GM19023 (cell line): ENCODE measurements around the gene PPP1R36.
"Not testable (repeated sequence)": the region's sequence is repeated elsewhere in the genome, so short reads cannot be mapped to it uniquely, and the experiment has no call there.

ENCODE experiments used
- ATAC-seq: cut with Tn5 transposase; IDR thresholded peaks from one replicate; pipeline ENCODE4 v1.9.1; 2021; ENCODE audit warnings: mild to moderate bottlenecking, moderate library complexity; ENCODE audit not compliant: unreplicated experiment

Gene PPP1R36

DNA sequence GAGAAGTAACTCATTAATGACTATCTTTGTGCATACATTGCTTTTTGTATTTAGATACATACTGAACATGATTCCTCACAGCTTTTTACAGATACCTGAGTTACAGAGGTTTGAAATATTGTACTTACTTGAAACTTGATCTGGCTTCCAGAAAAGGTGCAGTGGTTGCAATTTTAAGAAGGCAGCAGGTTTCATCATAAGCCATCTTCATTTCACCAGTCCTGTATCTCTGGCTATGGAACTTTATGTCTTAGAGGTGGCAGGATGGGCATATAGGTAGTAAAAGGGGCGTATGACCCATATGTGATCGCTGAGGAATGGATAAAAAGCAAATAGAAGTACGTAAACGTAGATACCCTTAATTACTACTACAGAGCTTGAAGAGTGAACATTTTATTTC is 31.5 kb upstream of the PPP1R36 start:
- no peak for ATAC-seq

DNA sequence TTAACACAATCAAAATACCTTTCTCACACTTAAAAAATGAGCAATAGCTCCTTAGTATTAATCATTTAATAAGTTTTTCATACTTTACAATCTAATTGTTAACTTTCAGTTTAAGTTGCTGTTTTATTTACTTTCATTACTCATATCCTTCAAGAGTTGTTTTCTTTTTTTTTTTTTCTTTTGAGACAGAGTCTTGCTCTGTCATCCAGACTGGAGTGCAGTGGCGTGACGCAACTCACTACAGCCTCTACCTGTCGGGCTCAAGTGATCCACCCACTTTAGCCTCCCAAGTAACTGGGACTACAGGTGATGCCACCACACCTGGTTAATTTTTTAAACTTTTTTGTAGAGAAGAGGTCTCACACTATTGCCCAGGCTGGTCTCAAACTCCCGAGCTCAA is 29.1 kb upstream of the PPP1R36 start:
- ATAC-seq: no peak

DNA sequence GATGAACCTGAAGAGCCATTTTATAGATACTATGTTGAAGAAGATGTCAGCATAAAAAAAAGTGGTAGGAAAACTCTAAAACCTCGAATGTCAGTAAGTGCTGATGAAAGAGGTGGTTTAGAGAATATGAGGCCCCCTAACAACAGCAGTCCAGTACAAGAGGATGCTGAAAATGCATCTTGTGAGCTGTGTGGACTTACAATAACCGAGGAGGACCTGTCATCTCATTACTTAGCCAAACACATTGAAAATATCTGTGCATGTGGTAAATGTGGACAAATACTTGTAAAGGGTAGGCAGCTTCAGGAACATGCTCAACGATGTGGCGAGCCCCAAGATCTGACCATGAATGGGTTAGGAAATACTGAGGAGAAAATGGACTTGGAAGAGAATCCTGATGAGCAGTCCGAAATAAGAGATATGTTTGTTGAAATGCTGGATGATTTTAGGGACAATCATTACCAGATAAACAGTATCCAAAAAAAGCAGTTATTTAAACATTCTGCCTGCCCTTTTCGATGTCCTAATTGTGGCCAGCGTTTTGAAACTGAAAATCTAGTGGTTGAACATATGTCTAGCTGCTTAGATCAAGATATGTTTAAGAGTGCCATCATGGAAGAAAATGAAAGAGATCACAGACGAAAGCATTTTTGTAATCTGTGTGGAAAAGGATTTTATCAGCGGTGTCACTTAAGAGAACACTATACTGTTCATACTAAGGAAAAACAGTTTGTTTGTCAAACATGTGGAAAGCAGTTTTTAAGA is 27.0 kb upstream of the PPP1R36 start:
- ATAC-seq: no peak

DNA sequence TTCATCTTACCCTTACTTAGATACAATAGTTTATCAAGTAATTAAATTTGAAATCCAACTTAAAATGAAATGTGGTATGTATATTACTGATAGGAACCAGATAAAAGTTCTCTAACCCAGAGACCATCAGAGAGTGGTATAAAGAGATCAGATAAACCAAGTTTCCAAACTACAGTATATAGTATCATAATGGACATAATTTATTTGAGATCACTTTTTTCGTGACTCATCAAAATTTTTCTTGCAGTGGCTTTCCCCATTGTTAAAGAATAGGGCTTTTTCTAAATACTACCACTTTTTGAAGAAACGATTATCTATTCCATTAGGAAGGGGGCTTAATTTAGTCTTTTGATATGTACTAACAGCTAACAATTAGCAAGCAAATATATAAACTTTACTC is 24.4 kb upstream of the PPP1R36 start:
- ATAC-seq: no peak

DNA sequence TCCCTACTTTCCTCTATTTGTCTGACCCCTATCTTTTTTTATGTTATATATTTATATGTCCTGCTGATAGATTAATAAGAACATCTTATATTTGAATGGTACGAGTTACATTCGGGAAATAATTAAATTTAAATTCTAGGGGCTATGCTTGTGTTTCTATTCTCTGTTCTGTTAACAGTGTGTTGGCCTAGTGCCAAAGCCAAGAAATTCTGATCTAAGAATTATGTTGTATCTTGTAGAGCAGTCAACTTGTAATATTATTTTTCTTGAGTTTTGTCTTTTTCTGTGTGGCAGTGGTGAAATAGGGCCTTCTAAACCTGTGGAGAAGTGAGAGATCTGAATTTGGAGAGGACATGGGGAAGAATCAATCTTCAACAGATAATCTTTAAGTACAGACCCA is 18.2 kb upstream of the PPP1R36 start:
- no peak for ATAC-seq

DNA sequence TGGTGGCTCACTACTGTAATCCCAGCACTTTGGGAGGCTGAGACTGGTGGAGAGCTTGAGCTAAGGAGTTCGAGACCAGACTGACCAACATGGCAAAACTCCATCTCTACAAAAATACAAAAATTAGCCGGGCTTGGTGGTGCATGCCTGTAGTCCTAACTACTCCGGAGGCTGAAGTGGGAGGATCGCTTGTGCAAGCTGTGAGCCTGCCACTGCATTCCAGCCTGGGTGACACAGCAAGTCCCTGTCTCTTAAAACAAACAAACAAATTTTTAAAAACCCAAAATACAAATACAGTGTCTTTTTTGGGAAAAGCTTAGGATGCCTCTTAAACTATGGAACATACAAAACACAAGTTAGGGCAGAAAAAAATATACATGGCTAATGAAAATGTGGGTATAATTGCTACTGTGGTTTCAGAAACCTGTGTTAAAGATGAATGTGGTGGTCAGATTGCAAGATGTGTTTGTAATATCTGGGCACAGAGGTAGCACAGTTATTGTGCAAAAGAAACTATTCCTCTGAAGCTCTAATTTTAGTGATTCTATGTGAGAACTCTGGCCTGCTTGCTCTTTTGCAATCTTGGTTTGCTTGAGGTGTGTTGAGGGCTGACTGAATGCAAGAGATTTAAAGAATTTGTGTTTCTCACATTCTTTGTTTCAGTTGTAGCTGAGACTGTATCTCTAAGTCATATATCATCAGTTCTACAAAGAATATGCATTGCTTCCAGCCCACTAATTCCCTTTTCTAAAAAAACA is 13.1 kb upstream of the PPP1R36 start:
- no peak for ATAC-seq

DNA sequence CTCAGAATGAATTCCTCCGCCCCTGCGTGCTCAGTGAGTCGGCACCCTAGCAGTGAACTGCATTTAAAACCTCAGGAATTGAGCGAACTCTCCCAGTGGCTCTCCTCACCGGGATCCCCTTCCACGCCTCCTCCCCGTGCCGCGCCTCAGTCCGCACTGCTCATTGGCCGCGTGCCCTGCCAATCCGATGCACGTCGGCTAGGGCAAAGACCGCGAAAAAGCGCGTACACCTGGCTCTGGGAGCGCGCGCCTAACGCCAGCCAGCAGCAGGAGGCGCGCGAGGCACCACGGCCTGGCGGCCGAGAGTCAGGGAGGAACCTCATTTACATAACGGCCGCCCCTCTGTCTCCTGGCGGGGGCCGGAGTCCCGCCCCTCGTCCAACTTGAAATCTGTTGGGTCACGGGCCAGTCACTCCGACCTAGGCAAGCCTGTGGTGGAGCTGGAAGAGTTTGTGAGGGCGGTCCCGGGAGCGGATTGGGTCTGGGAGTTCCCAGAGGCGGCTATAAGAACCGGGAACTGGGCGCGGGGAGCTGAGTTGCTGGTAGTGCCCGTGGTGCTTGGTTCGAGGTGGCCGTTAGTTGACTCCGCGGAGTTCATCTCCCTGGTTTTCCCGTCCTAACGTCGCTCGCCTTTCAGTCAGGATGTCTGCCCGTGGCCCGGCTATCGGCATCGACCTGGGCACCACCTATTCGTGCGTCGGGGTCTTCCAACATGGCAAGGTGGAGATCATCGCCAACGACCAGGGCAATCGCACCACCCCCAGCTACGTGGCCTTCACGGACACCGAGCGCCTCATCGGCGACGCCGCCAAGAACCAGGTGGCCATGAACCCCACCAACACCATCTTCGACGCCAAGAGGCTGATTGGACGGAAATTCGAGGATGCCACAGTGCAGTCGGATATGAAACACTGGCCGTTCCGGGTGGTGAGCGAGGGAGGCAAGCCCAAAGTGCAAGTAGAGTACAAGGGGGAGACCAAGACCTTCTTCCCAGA is 9.3 kb upstream of the PPP1R36 start, which contains the start of gene HSPA2:
Gene HSPA2, plus strand, starts transcription at position 534 of the 995 bp plus-strand sequence. Its CDS starts 109 bp downstream, at position 643.
- peak; percentile 96 for ATAC-seq

DNA sequence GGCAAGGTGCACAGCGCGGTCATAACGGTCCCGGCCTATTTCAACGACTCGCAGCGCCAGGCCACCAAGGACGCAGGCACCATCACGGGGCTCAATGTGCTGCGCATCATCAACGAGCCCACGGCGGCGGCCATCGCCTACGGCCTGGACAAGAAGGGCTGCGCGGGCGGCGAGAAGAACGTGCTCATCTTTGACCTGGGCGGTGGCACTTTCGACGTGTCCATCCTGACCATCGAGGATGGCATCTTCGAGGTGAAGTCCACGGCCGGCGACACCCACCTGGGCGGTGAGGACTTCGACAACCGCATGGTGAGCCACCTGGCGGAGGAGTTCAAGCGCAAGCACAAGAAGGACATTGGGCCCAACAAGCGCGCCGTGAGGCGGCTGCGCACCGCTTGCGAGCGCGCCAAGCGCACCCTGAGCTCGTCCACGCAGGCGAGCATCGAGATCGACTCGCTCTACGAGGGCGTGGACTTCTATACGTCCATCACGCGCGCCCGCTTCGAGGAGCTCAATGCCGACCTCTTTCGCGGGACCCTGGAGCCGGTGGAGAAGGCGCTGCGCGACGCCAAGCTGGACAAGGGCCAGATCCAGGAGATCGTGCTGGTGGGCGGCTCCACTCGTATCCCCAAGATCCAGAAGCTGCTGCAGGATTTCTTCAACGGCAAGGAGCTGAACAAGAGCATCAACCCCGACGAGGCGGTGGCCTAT is 8.3 kb upstream of the PPP1R36 start:
- no peak for ATAC-seq

DNA sequence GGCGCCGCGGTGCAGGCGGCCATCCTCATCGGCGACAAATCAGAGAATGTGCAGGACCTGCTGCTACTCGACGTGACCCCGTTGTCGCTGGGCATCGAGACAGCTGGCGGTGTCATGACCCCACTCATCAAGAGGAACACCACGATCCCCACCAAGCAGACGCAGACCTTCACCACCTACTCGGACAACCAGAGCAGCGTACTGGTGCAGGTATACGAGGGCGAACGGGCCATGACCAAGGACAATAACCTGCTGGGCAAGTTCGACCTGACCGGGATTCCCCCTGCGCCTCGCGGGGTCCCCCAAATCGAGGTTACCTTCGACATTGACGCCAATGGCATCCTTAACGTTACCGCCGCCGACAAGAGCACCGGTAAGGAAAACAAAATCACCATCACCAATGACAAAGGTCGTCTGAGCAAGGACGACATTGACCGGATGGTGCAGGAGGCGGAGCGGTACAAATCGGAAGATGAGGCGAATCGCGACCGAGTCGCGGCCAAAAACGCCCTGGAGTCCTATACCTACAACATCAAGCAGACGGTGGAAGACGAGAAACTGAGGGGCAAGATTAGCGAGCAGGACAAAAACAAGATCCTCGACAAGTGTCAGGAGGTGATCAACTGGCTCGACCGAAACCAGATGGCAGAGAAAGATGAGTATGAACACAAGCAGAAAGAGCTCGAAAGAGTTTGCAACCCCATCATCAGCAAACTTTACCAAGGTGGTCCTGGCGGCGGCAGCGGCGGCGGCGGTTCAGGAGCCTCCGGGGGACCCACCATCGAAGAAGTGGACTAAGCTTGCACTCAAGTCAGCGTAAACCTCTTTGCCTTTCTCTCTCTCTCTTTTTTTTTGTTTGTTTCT is 7.6 kb upstream of the PPP1R36 start:
- no peak for ATAC-seq

DNA sequence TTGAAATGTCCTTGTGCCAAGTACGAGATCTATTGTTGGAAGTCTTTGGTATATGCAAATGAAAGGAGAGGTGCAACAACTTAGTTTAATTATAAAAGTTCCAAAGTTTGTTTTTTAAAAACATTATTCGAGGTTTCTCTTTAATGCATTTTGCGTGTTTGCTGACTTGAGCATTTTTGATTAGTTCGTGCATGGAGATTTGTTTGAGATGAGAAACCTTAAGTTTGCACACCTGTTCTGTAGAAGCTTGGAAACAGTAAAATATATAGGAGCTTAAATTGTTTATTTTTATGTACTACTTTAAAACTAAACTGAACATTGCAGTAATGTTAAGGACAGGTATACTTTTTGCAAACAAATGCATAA is 6.9 kb upstream of the PPP1R36 start:
- ATAC-seq: no peak

DNA sequence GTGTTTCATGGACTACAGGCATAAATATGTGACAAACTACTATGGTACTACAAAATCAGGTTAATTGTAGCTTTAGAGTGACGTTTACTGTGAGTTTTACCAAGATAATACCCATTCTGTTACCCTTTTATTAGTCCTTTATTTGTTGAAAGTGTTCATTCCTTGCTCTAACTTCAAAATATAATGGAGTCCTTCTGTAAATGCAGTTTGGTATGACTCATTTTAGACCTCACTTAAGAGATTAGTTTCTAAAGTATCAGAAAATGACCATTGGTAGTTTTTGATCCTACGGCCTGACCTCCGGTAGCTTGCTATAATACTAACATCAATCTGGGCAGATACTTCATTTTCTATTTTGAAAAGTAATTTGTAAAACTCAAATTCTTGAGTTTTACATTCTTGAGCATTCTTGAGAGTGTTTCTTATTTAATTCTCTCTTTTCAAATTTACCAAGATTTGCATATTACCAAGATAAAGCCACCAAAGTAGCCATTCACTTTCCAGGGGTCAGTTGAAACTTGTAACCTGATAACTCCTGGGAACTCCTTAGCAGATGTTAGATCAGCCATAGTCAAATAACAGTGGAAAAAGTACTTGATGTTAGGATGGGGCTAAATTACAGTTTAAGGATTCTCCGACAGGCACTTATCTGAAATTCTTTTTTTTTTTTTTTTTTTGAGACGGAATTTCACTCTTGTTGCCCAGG is 5.0 kb upstream of the PPP1R36 start:
- no peak for ATAC-seq

DNA sequence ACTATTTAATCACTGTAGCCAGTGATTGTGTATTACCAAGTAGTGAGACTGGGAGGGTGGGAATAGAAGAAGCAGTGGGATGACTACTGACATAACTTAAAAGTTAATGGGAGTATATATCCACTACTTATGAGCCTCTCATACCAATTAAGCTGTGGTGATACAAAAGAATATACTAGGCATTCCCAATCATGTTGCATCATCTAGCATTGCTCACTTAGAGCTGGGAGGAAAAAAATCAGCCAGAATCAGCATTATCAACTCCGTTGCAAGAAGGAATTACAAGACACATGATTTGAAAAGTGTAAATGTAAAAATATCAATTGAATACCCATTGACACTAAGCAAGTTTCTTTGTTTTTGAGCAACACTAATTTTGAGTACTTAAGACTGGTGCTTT is 745 bp upstream of the PPP1R36 start:
- ATAC-seq: no peak

DNA sequence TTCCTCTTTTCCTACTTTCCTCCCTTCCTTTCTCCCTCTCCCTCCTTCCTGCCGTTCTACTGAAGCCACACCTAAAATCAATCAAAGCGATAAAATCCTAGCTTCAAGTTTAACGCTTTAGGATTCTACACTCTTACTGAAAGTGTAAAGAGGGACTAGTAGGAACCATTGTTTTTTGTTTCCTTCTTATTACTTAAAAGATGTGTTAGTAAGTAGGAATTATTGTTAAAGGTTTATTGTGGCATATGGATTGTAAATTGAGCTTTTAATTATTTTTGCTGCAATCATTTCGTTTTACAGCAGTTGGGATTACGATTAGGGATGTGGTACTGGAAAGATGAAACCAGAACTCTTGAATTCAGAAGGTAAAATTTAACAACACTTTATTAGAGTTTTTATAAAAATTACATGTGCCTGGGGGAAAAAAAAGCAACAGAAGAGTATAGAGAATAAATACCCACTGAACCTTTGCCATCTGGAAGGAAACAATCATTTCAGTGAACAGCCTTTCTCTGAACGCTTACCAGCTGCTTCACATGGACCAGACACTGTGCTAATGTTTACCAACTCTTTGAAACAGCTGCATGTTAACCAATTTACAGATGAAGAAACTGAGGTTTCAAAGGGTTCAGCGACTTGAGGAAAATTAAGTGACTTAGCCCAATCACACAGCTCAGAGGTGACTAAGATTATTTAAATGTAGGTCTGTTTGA is 1.0 kb downstream of the PPP1R36 start:
- no peak for ATAC-seq

DNA sequence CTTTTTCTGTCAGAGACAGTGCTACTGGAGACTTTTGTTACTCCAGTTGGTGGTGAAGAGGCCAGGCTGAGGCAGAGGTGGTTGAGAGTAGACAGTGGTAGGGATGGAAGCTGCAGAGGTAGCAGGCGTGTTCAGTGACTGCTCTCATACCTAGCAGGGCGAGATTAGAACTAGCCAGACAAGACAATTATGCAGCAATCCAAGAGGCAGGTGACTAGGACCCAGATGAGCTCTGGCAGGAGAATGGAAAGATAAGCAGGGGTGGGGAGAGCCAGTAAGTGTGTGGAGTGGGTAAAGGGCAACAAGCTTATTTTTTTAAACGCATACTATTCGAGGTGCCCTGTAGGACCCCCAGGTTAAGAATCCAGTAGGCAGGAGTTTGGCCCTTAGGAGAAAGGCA is 4.8 kb downstream of the PPP1R36 start:
- ATAC-seq: no peak

DNA sequence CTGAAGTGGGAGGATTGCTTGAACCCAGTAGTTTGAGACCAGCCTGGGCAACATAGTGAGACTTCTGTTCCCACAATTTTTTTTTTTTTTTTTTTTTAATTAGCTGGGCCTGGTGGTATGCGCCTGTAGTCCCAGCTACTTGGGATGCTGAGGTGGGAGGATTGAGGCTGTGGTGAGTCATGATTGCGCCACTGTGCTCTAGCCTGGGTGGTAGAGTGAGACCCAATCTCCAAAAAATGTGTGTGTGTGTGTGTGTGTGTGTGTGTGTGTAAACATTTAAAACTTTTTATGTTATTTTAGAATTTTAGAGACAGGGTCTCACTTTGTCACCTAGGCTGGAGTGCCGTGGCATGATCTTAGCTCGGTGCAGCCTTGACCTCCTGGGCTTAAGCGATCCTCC is 6.8 kb downstream of the PPP1R36 start:
- ATAC-seq: no peak

DNA sequence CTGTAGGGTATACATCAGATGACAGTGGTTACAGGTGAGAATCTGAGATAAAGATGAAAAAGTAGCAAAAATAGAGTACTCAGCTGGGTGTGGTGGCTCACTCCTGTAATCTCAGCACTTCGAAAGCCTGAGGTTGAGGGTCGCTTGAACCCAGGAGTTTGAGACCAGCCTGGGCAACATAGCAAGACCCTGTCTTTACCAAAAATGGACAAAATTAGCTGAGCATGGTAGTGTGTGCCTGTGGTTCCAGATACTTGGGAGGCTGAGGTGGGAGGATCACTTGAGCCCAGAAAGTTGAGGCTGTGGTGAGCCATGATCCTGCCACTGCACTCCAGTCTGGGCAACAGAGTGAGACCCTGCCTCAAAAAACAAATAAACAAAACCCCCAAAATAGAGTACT is 8.5 kb downstream of the PPP1R36 start:
- not testable (repeated sequence) for ATAC-seq

DNA sequence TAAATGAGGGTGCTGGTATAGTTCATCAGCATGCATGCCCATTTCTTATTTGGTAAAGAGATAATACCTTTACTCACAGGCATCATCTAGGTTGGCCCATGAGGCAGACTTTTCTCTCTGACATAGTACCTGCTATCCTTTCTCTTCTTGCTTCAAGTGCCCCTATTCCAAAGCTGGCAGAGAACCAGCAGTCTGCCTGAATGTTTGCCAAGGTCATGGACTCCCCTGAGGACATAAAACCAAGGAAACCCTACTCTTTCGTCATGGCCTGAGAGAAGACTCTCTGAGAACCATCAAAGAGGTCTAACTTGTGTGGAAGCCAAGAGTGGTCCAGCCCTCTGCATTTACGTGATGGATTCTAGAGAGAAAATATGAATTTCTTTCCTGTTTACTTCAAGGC is 11.9 kb downstream of the PPP1R36 start:
- ATAC-seq: no peak

DNA sequence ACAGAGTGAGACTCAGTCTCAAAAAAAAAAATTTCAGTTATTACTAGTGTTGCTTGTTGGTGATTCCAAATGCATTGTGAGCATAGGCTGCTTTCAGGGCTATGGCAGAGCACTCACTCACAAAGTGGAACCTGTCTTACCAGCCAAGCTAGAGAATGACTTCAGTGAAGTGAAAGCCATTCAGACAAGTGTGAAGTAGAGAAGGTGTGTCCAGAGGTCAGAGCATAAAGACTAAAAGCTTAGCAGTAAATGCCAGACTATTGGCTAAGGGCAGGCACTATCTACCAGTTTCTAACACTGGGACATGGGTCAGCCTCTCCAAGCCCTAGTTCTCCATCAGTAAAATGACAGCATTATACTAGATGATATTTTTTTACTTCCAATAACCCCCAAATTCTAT is 12.7 kb downstream of the PPP1R36 start:
- no peak for ATAC-seq
